Non-pigmented ciliary epithelial cell (primary cell): ENCODE measurements around the gene HECW1.

Experiments used
- DNase-seq: peaks from one replicate; pipeline ENCODE4 v3.0.0-alpha.2; 2010; ENCODE audit warnings: low read depth

The HECW1 gene

GRCh38 chr7:43508461-43508860 lies 396.0 kb downstream of the HECW1 start:
- no peak for DNase-seq

DNA sequence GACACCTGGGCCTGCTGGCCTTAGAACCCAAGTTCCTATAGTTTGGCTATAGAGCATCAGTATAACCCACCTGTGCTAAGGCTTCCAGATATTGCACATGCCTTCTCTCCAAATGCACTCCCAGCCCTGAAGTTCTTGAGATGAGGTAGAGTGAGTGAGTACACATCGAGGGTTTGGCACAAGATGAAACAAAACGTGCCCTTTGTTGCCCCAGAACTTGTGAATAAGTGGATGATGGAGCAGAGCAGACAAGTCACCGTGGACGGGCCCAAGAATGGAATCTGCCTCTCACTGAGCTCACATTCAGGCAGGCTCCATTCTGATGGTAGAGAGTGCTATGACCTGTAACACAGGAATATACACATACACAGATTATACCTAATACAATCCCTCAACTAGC lies 397.5 kb downstream of the HECW1 start:
- DNase-seq: no peak

DNA sequence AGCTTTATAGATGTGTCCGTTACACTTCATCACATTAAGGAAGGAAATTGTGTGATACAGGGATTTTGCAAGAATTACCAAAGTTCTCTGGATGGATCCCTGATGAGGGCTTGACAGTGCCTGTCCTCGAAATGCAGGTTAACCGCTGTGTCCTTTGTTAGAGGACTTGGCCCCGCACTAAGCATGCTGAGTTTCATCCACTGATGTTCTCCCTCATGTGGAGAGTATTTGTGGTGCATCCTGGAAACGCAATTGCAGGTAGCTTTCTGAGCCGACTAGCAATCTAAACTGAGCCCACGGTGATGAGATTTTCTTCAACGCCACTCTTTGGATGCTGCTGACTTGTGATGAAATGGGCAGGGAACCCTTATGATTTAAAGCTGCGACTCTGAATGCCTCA lies 398.6 kb downstream of the HECW1 start:
- DNase-seq: no peak

DNA sequence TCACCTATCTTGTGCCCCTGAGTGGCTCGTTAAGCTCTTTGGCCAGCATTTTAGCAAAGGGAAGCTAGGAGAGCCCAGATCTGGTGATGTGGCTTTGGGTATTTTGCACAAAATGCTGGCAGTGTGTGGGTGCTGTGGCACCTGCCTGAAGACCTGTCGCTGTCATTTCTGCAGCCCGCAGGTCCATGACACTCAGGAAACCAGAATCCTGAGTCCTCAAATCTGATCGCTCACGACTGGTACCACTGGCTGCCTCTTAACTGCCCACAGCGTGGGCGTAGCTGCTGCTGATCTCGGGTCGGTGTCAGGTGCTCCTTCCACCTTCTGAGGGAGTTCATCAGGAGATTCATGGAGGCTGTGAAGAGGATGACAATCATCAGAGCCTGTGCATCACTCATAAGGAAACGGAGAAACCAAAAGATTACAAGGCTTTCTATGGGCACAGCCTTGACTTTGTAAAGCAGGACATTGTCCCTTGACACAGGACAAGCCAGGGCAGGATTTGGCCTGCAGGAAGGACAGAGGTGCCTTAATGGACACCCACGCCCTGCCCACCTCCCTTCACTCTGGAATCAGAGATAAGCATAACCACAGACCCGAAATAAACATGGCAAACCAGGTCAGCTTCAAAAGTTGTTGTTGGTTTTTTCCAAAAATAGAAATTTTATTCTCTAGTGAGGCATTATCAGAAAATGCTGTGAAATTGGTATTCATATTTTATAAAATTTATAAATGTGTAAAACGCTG lies 399.5 kb downstream of the HECW1 start:
- no peak for DNase-seq

- no peak for DNase-seq
Observed at GRCh38 chr7:43513251-43513650, 400.8 kb downstream of the HECW1 start.

- no peak for DNase-seq
Observed at GRCh38 chr7:43516581-43517342, 404.3 kb downstream of the HECW1 start.

GRCh38 chr7:43517464-43517863 lies 405.0 kb downstream of the HECW1 start:
- no peak for DNase-seq

DNA sequence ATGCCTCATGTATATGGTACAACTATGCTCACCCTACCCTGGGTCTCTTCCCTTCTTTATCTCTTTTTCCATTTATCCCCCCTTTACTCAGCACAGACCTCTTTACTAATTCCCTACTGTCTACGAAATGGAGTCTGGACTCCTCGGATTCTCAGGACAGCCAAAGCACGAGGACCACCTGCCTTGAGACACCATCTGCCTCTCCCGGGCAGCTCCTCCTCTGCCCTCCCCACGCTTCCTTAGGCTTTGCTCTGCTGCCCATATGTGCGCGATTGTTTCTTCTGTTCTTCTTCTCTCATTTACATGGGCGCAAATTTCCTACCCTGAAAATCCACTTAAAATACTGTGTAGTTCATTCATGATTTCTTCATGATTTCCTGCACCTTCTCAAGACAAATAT lies 407.8 kb downstream of the HECW1 start:
- DNase-seq: no peak

DNA sequence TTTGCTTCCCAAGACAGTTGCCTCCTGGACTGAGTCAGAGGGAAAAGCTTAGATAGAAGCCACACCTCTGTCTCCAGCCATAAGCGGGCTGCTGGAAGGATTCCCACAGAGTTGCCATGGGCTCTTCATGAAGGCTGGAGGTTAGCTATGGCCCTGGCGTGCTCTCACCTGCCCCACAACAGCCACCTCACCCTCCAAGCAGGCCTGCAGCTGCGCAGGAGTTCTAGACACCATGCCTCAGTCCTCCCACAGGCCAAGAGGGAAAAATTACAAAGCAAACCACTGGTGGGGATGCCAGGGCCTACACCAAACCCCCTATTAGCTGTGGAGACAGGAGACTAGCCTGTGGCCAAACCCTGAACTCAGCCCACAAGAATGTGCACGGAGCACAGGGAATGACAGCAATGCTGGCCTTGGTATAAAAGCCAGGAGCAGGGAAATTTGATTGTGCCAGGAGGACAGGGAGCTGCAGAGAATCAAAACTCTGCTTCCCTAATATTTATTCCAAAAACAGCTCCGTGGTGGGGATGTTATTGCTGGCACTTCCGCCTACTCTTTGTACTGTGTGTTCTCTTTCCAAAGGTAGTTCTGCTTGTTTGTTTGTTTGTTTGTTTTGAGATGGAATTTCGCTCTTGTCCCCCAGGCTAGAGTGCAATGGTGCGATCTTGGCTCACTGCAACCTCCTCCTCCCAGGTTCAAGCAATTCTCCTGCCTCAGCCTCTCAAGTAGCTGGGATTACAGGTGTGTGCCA lies 410.1 kb downstream of the HECW1 start:
- no peak for DNase-seq

GRCh38 chr7:43528576-43529354 lies 416.3 kb downstream of the HECW1 start:
- DNase-seq: no peak

GRCh38 chr7:43530553-43531410 lies 418.3 kb downstream of the HECW1 start:
- no peak for DNase-seq

DNA sequence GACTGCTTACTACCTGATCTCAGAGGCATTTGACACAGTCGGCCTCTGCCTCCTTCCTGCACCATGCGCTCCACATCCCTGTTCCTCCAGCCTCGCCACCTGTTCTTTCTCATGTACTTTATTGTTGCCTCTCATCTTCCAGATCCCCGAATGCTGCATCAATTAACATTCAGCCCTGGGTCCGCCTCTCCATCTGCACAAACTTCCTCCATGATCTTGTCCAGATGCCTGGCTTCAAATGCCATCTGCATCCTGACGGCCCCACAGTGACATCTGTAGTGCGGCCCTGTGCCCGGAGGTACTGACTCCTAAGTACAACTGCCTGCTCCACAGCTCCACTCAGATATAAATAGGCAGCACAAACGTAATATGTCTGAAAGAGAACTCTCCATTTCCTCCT lies 419.3 kb downstream of the HECW1 start:
- no peak for DNase-seq

- no peak for DNase-seq
Observed at GRCh38 chr7:43533801-43534479, 421.5 kb downstream of the HECW1 start.

DNA sequence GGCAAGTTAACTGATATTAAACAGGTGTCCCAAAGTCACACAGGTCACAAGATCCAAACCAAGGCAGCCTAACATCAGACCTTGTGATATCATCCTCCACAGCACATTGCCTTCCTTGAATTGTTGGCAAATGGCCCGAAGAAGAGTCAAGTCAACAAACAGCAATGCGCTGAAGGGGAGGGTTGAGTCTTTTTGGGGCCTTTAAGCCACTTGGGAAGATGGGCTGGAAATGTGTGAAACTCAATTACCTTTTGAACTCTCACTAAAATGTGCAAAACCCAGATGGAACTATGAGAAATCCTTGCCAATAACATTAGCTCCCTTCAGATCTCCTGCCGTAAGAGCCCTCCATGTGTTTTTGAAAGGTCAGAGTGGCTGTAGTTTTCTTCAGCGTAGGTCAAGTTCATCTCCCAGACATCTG lies 422.6 kb downstream of the HECW1 start:
- DNase-seq: no peak

GRCh38 chr7:43535810-43536585 lies 423.6 kb downstream of the HECW1 start:
- peak; percentile 88 for DNase-seq

GRCh38 chr7:43536773-43537172 lies 424.3 kb downstream of the HECW1 start:
- no peak for DNase-seq

- no peak for DNase-seq
Observed at GRCh38 chr7:43537765-43538403, 425.4 kb downstream of the HECW1 start.

- DNase-seq: no peak
Observed at GRCh38 chr7:43538404-43538771, 425.9 kb downstream of the HECW1 start.

DNA sequence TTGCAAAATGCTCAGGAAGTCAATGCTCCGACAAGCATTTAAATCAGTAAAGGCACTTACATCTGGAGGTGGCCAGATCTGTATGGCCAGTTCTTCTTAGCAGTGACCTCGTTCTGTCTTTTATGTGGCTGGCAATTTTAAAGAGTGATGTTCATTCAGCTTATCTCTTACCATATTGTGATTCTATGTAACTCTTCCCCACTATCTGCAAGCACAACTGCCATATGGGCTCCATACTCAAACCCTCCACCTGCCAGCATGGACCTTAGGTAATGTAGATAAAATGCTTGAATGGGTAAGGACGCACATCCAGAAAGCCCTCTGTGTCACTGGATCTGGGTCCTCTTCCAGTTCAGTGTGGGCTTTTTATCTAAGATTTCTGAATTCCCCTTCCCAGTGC lies 428.0 kb downstream of the HECW1 start:
- DNase-seq: no peak
